GM18517 (cell line): ENCODE data around the gene SLC9C2.
"Not testable (repeated sequence)": the region's sequence is repeated elsewhere in the genome, so short reads cannot be mapped to it uniquely, and the experiment has no call there.

Experiments
- ATAC-seq: cut with Tn5 transposase; IDR thresholded peaks from one replicate; pipeline ENCODE4 v1.9.1; 2021; ENCODE audit warnings: mild to moderate bottlenecking, moderate library complexity; ENCODE audit not compliant: unreplicated experiment

SLC9C2 gene

DNA sequence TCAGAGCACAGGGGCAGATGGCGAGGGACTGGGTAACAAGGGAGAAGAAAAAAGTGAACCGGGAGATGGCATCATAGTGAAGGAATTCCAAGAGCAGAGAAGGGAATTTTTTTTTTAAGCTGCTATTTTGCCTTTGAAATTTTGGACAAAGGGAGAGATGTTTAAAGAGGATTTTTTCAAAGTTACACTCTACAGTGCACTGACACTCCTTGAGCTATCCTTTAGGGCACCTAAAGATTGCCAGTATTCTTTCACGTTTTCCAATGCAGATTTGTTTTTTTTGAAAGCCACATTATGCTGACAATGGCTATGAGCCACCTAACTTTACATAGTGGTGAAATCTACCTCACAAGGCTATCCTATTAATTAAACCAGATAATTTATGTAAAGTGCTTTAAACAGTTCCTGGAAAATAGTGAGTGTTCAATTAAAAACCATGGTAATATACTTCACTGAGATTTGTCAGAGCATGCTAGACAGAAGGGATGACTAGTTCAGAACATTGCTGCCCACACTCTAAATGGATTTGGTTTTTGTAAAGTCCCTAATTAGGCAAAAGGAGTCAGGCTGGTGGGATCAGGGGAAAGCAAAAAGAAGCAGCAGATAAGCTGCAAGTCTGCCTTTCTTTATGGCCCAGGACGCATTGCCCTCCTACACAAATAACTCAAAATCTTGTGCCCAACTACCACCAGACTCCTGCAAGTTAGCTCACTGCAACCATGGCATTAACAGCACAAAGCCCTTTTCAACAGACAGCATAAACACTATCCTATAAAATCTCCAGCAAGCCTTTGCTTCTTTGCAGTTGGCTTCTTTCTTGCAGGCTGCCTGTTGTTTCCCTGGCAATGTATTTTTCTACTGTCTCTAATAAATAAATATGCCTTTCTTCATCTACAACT lies 71.8 kb downstream of the SLC9C2 start:
- ATAC-seq, result no peak

DNA sequence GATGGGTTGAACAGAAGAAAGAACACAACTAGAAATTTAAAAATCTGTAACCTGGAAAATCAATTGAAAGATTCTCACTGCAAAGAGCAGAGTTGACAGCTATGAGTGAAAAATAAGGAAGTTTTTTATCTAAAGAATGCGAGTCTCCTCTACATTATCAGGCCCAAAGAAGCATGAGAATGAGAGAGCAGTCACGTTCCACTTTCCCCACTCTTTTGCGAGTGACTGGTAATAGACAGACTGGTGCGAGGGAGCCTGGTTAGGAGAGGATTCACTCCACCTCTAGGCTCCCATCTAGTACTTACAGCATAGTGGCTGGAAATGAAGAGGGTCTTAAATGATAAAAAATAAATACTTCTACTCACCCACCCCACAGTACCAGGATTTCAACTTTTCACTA lies 73.8 kb downstream of the SLC9C2 start:
- no peak for ATAC-seq

DNA sequence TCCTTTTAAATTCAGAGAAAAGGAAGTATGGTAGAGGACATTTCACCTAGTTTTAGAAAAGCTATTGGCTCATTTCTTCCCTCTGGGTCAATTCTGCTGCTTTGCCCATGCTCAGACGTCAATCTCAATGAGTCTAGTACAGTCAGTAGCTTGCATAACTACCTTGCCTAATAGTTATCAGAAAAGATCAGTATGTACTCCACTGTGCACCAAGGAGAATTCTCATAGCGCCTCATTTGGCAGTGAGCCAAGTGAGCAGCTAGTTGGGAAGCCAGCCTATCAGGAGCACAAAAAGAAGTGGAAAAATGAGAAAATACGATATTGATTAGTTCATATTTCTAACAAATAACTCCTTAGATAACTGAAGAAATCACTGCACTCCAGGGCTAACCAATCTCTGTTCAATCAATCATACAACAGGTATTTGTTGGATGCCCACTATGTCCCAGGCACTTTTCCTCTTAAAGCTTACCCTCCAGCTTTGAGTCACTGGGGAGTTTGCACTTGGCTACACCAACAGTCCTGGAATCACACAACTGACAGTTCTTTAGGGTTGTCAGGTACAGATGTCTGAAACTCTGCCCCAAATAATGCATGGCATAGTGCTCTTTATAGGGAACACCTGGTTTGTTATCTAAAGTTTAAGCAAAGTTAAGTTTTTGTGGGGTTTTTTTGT lies 75.6 kb downstream of the SLC9C2 start:
- ATAC-seq, result no peak

DNA sequence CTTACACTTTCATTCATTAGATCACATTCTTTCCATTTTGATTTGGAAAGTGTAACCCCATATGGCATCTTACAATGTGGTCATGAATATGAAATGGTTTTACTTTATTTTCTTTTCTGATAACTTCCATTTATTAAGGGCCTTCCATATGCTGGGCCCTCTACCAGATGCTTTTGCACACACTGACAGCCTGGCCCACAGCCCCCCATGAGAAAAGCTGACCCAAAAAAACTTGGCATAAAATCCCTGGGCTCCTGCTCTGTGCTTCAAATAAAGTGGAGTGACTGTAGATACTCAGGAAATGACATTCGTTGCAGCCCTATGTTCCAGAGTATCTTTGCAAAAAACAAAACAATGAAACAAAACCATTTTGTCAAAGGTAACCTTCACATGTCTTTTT lies 76.9 kb downstream of the SLC9C2 start:
- ATAC-seq, result no peak

DNA sequence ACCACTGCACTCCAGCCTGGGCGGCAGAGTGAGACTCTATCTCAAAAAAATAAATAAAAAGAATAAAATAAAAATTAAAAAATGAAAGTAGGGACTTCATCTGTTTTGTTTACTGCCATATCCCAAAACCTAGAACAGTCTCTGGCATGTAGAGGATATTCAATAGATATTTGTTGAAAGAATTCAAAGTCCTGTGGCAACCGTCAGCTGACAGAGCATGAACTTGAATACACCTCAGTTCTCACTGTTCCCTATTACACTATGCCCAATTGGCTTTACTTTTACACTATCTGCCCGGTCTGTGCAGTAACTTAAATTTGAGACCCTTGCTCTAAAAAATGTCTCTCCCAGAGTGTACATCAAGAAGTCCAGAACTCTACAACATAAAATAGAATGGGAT lies 79.5 kb downstream of the SLC9C2 start:
- ATAC-seq, result no peak

DNA sequence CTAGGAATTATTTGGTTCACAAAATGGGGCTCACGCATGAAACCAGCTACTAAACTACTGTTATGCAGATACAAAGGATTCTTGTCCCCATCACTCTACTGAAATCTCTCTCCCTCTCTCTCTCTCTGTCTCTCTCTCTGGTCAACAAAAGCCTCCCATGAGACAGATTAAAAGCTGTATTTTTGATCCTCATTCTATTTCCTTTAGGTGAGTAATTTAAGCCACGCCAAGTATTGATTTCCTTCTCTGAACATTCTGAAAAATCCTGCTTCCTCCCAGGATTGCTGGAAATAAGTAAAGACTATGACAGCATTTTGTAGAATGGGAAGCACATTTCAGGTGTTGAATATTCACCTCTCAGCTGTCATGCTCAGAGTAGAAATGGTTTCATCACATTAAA lies 82.1 kb downstream of the SLC9C2 start:
- no peak for ATAC-seq

DNA sequence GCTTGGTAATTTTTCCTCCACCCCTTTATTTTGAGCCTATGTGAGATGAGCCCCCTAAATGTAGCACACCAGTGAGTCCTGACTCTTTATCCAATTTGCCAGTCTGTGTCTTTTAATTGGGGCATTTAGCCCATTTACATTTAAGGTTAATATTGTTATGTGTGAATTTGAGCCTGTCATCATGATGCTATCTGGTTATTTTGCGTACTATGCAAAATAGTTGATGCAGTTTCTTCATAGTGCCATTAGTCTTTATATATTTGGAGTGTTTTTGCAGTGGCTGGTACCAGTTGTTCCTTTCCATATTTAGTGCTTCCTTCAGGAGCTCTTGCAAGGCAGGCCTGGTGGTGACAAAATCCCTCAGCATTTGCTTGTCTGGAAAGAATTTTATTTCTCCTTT lies 88.4 kb downstream of the SLC9C2 start:
- not testable (repeated sequence) for ATAC-seq

DNA sequence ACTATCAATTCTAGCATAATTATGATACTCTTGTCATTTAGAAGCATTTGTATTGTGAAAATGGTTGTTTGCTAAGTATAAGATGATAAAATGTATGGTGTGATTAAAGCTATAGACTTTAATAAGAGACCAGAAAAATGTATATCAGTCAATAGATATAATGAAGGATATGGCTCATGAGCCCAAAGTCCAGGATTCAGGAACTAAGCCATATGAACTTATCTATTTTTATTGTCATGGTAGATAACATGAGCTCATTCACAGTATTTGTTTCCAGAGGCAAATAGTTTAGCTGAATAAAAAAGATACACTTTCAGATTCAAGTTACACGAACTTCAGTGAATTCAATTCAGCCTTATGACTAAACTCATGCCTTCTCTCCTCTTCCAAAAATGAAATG lies 93.1 kb downstream of the SLC9C2 start:
- ATAC-seq, result no peak

DNA sequence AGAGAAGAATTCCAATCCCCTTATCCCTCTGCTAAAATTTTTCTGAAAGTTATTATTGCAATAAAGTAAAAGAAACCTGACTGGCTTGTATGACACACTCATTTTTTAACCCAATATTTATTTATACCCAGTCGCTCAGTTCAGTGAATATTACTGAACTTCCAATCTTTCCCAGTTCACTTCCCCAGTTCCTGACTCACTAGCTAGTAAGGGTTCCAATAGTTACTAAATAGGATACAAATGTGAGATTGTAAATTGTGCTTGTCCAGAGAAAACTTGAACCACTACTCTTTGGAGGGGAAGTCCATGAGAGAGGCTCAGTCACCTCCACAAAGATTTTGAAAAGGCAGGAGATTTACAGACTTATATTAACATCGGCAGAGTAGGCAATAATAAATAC lies 94.3 kb downstream of the SLC9C2 start:
- no peak for ATAC-seq

DNA sequence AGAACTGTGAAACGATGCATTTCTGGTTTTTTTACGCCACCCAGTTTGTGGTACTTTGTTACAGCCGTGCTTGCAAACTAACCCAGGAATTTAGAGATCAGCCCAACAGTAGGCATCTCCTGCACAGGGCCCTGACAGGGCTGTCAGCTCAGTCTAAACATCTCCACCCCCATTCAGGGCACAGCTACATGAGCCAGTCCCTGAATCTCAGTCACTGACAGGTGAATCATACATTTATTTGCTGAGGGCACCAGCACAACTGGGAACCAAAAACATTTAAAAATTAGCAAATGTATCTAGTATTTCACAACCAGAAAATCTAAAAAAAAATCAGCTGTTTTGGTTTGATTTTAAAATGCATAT lies 95.0 kb downstream of the SLC9C2 start:
- no peak for ATAC-seq

DNA sequence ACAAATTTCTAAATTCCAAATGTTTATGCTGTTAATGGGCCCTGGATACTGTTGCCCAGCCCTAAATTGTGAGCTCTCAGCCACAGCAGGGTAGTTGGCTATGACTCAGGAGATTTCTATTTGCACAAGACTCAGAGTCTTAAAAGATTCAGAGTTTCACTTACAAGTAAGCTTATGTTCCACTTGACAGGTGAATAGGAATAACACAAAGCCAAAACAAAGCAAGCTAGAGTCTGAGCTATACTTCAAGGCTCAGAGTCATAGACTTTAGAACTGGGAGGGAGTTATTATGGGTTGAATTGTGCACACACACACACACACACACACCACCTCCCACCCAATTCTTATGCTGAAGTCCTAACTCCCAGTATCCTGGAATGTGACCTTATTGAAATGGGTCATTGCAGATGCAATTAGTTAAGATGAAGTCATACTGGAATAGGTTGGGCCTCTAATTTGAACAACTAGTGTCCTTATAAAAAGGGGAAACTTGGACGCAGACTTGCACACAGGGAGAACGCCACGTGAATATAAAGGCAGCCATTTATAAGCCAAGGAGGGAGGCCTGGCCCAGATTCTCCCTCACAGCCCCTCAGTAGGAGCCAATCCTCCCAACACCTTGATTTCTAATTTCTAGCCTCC lies 95.5 kb downstream of the SLC9C2 start:
- no peak for ATAC-seq

DNA sequence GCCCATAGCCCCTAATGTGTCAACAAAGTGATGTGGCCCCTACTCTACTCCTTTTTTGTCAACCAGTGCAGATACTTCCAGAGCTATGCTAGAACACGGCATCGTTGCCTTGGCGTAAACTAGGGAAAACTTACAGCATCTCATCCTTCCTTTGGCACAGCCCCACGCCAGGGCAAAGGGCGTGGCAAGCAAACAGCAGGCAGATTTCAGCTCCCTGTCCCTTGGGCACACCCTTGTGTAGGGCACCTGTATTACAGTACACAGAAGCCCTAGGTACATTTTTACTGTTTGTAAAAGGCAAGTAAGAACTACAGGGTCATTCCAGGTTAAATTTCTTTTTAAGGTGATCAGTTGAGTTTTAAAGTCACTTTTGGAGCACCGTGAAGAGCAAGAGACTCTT lies 96.4 kb downstream of the SLC9C2 start:
- ATAC-seq, result no peak

DNA sequence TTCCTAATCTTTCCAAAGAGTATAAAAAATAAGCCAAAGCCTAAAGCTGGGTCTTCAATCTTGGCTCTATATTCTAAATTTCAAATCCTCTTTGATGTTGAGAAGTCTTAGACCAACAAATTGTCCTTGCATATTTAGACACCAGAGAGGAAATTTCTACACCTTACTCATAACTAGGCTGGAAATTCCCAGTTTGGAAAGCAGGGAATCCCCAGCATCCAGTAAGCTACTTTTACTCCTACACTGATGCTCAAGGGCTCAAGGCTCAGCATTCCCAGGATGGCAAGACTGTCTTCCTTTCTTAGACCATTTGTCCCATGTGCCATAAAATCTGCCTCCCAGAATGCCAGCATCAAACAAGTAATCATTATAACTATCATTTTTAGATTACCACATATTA lies 97.5 kb downstream of the SLC9C2 start:
- no peak for ATAC-seq

DNA sequence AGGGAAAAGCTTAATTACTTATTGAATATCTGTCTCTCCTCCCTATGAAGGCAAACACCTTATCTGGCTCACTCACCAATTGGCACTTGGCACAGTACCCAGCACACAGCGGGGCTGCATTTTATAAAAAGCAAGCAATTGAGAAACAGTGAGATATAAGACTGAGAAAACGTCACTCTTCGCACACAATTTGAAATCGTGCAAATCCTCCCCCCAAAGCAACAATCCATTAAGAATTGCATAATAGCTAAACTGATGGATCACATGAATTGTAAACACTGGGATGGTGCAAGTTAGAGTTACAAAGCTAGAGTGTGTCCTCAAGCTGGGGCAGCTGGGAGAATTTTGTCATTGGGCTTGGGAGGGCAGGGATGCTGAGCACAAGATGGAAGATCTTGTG lies 98.6 kb downstream of the SLC9C2 start:
- ATAC-seq, result no peak

DNA sequence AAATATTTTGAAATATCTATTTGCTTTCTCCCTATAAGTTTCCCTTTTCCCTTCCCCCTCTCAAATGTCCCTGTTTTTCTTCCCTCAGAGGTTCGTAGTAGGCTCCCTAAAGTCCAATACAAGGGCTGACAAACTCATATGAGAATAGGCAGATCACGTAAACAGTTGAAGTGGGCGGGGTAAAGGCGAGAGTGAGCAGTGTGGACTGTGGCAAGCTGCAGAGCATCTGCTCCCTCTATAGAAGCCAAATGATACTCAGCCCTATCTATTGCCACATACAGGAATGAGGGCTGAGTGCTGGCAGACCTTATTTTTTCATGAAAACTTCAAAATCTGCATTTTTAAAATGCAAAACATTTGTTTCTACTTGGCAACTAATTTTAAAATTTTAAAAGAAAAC lies 99.5 kb downstream of the SLC9C2 start:
- ATAC-seq, result no peak

DNA sequence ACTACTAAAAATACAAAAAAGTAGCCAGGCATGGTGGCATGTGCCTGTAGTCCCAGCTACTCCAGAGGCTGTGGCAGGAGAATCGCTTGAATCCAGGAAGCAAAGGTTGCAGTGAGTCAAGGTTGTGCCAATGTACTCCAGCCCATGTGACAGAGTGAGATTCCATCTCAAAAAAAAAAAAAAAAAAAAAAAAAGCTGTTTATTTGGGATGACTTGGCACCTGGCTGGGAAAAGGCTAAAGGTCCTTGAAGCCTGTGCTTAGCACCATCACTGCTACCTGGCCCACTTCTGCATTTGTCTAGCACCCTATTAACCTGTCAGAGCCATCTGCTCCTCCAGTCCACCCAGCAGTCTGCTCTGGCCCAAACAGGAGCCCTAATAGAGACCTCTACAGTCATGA lies 100.8 kb downstream of the SLC9C2 start:
- ATAC-seq, result no peak

DNA sequence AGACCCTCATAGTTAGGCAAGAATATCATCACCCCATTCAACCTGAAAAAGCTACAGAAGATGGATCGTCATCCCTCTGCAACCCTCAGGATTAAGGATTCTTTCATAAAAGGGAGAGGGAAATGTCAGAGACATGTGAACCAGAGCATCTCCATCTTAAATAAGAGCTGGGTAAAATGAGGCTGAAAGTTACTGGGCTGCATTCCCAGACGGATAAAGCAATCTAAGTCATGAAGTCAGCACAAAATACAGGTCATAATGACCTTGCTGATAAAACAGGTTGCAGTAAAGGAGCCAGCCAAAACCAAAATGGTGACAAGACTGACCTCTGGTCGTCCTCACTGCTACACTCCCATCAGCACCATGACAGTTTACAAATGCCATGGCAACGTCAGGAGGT lies 103.1 kb downstream of the SLC9C2 start:
- no peak for ATAC-seq

DNA sequence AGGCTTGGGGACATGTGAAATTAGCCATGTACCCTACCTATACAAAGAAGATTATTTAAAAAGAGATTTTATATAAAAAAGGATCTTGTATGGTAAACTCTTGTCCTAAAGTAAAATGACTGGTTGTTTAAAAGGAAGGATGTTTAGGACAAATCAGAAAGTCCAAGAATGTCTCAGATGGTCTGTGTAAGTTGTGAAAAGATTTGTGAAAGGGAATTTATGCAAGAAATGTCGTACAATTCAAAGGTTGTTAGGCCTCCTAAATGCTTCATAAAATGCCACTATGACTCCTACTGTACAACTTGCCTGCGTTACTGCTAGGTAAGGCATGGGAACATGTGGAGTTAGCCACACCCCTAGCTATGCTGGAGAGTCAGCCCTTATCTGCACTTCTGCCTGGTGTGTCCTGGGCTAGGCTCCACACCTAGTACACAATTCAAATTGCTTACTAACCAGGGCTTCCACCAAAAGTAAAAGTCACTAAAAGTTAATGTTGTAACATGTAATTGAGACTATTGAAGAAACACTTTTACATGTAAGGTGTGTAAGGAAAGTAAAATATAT lies 106.0 kb downstream of the SLC9C2 start:
- ATAC-seq, result no peak

DNA sequence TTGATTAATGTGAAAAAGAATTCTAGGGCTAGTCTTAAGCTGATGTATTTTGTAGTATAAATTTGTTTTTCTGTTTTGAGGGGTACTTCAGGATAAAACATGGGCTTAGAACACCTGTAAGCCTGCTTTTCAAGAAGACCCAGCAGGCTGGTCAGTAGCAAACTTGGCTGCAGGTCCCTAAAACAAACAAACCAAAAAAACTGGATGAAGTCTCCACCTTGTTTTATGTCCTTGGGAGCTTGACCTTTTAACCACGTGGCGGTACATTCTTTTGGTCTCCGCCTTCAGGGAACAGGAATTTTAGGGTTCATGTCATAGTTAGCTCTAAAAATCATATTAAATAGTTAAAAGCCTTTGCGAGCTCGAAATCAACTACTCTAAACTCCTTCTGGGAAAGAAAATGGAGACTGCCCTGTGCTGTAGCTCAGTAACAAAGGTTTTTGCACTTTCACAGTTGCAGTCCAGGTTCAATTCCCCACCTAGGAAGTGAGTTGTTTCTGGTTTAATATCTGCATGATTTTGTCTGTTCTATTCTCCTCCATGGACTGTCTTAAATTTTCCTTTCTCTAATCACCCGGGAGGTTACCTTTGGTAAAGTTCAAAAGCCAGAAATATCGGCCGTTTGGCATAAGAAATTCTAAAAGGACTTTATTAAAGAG lies 107.1 kb downstream of the SLC9C2 start:
- ATAC-seq, result no peak

DNA sequence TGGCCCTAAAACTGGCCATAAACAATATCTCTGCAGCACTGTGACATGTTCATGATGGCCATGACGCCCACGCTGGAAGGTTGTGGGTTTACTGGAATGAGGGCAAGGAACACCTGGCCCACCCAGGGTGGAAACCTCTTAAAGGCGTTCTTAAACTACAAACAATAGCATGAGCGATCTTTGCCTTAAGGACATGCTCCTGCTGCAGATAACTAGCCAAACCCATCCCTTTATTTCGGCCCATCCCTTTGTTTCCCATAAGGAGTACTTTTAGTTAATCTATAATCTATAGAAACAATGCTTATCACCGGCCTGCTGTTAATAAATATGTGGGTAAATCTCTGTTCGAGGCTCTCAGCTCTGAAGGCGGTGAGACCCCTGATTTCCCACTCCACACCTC lies 109.7 kb downstream of the SLC9C2 start:
- not testable (repeated sequence) for ATAC-seq

DNA sequence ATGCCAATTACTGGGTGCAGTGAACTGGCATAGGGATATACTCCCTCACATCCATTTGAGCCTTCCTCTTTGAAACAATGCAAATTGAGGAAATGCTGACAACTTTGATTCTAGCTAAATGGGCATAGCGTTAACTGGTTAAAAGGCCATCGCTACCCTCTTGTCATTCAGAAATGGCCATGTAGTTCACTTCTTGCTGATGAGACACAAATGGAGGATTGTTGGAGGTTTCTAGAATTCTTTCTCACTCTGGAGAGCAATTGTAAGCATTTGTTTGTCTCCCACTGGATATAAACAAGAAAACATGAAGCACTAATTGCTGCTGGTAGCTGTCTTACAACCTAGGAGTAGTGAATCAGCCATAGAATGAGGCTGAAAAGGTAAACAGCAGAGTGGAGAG lies 111.4 kb downstream of the SLC9C2 start:
- no peak for ATAC-seq
